22Rv1 (cell line): ENCODE results near the gene SLC27A1.

ENCODE experiments used
- H3K27ac ChIP-seq: fragments of 450-650 bp; 2 replicates; pipeline ENCODE4 v1.5.1; 2017
- CTCF ChIP-seq: fragments of 450-650 bp; IDR thresholded peaks from 2 replicates; pipeline ENCODE4 v1.5.1; 2017; ENCODE audit warnings: mild to moderate bottlenecking
- ZFX ChIP-seq: fragments of 450-650 bp; IDR thresholded peaks from 2 replicates; pipeline ENCODE4 v1.6.1; 2017; ENCODE audit warnings: antibody characterized with exemption, borderline replicate concordance

SLC27A1 gene

GRCh38 chr19:17553256-17553655 is 82.9 kb downstream of the SLC27A1 start:
- H3K27ac ChIP-seq = peak overlapping the region; percentile 72
- TF ChIP-seq ZFX (no peak), CTCF (no peak)

- H3K27ac ChIP-seq = peak overlapping the region; percentile 81; the same call in 1 of the 2 replicates
- TF ChIP-seq ZFX (no peak), CTCF (no peak)
Measured at GRCh38 chr19:17554968-17555479, 84.7 kb downstream of the SLC27A1 start.

GRCh38 chr19:17555480-17555928 is 85.2 kb downstream of the SLC27A1 start, which contains the start of gene COLGALT1:
Gene COLGALT1, plus strand, starts transcription at chr19:17555649. Its CDS starts 65 bp downstream, at chr19:17555714.
- peak; percentile 15; the same call in 1 of the 2 replicates for TF ChIP-seq CTCF
- TF ChIP-seq ZFX = no peak
- H3K27ac ChIP-seq = peak within 1 kb of the TSS; percentile 81
